Panc1 (cell line): ENCODE measurements around the gene DPYD. TPM values are rescaled to one million over a fixed set of nuclear protein-coding genes. Genes with fewer than 3 reads are reported as not detected.

Source experiments
- ATAC-seq: fragments of 200-7000 bp; cut with Tn5 transposase; 2 replicates; pipeline ENCODE4 v1.9.1; 2020; ENCODE audit warnings: mild to moderate bottlenecking, moderate library complexity
- BruUV-seq: library from RNA; stranded (reverse); fragments of 400-500 nt; replicated peaks from 2 replicates; lab custom pipeline; 2021; lab: Mats Ljungman, UMichigan
- CTCF ChIA-PET: fragments of 300-600 bp; sonication (Branson Sonifier 250); formaldehyde crosslinking; loops from one replicate; lab custom pipeline; 2022; ENCODE audit warnings: antibody characterized with exemption; lab: Charles Lee
- POLR2A ChIA-PET: fragments of 300-600 bp; sonication (Branson Sonifier 250); formaldehyde crosslinking; loops from one replicate; lab custom pipeline; 2022; ENCODE audit warnings: antibody characterized with exemption; lab: Charles Lee
- DNase-seq: peaks from one replicate; pipeline ENCODE4 v3.0.0-alpha.2; 2010; ENCODE audit warnings: low read depth, low spot score
- H3K27ac ChIP-seq: 2 replicates; pipeline ENCODE4 v1.5.1; 2011; ENCODE audit warnings: mild to moderate bottlenecking, low read length, inconsistent platforms
- H3K27me3 ChIP-seq: fragments of 200-500 bp; sonication (Bioruptor generic); 2 replicates; pipeline ENCODE4 v1.6.0; 2014; ENCODE audit warnings: low read length, inconsistent platforms; ENCODE audit not compliant: control insufficient read depth, insufficient read depth
- H3K36me3 ChIP-seq: fragments of 200-500 bp; sonication (Bioruptor generic); 2 replicates; pipeline ENCODE4 v1.5.1; 2014; ENCODE audit warnings: inconsistent platforms, mild to moderate bottlenecking, low read length, moderate library complexity; ENCODE audit not compliant: control insufficient read depth, insufficient read depth
- H3K4me1 ChIP-seq: 2 replicates; pipeline ENCODE4 v1.5.1; 2011; ENCODE audit warnings: inconsistent platforms, mild to moderate bottlenecking, low read length, moderate library complexity; ENCODE audit not compliant: control insufficient read depth, insufficient read depth
- H3K4me3 ChIP-seq, 2 experiments: 2 replicates each; pipeline ENCODE4 v1.5.1; 2011 to 2012; ENCODE audit warnings: low read depth in 2 of 2, low read length in 2 of 2, mild to moderate bottlenecking in 2 of 2, inconsistent platforms in 1 of 2, moderate library complexity in 1 of 2
- H3K9me3 ChIP-seq: fragments of 200-500 bp; sonication (Bioruptor generic); 2 replicates; pipeline ENCODE4 v1.5.1; 2014; ENCODE audit warnings: low read depth, mild to moderate bottlenecking, inconsistent platforms, low read length, moderate library complexity; ENCODE audit not compliant: control insufficient read depth, insufficient read depth
- CTCF ChIP-seq: fragments of 450-650 bp; IDR thresholded peaks from 2 replicates; pipeline ENCODE4 v1.5.1; 2017; ENCODE audit warnings: mild to moderate bottlenecking
- POLR2AphosphoS5 ChIP-seq: IDR thresholded peaks from 2 replicates; pipeline ENCODE4 v1.6.1; 2012; ENCODE audit warnings: mild to moderate bottlenecking, low read depth, low read length, moderate library complexity
- SIN3A ChIP-seq: IDR thresholded peaks from 2 replicates; pipeline ENCODE4 v1.6.1; 2012; ENCODE audit warnings: low read depth, mild to moderate bottlenecking, low read length, moderate library complexity, borderline replicate concordance; ENCODE audit not compliant: insufficient read depth
- TCF7L2 ChIP-seq: IDR thresholded peaks from 2 replicates; pipeline ENCODE4 v1.6.1; 2011; ENCODE audit warnings: mild to moderate bottlenecking, low read depth, low read length, inconsistent platforms
- in situ Hi-C: cut with HindIII; loops from 2 replicates; pipeline ENCODE4 v1.10.0; 2016; ENCODE audit warnings: low sequenced_read_pairs, low pct_unique_long_range_greater_than_20kb
- intact Hi-C: fragments of 100-400 bp; cut with micrococcal nuclease; formaldehyde crosslinking; loops from one replicate; pipeline ENCODE4 v1.10.0; 2022; ENCODE audit not compliant: unreplicated experiment
- total RNA-seq: library from RNA; stranded (reverse); gene quantifications from one replicate; pipeline ENCODE4 v1.2.1, GENCODE V29; 2021; ENCODE audit not compliant: unreplicated experiment
- TF ChIP-seq, protein P1 (sequence below), 2 experiments: IDR thresholded peaks; 2 replicates each; pipeline ENCODE4 v1.6.1; 2011 to 2012; ENCODE audit warnings: low read depth in 2 of 2, control low read depth in 1 of 2, low read length in 1 of 2, mild to moderate bottlenecking in 1 of 2, moderate library complexity in 1 of 2; ENCODE audit not compliant: insufficient read depth in 1 of 2

DPYD gene
- total RNA-seq, 1 experiment from 2014 or later: 2.0 TPM

DNA sequence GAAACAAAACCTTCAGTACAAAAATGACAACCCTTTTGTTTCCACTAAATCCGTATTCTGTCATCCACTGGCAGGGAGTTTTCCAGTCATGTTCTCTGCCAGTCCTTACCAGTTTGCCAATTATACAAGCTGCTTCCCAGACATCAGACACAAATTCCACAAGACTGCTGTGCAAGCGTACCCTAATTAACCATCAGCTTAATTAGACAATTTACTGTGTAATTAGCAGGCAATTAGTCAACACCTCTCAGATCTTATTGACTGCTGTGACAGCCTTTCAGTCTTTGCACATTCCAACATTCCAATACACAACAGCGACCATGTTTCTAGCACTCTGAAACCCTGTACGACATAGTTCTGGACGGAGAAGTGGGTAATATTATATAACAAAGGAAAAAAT, 420.1 kb downstream of the DPYD start:
- no TSS peak for BruUV-seq
- Histone ChIP-seq H3K9me3 (no peaks in the 10 kb centered on the region), H3K36me3 (no peaks in the 10 kb centered on the region), H3K4me1 (no peaks in the 10 kb centered on the region), H3K27me3 (no peaks in the 10 kb centered on the region), H3K4me3 (no peak overlapping the region), H3K27ac (no peak overlapping the region)
- intact Hi-C loops: no loop called here
- no peak for TF ChIP-seq POLR2AphosphoS5
- TF ChIP-seq CTCF: no peak
- no peak for TF ChIP-seq SIN3A
- TF ChIP-seq, protein P1, sequence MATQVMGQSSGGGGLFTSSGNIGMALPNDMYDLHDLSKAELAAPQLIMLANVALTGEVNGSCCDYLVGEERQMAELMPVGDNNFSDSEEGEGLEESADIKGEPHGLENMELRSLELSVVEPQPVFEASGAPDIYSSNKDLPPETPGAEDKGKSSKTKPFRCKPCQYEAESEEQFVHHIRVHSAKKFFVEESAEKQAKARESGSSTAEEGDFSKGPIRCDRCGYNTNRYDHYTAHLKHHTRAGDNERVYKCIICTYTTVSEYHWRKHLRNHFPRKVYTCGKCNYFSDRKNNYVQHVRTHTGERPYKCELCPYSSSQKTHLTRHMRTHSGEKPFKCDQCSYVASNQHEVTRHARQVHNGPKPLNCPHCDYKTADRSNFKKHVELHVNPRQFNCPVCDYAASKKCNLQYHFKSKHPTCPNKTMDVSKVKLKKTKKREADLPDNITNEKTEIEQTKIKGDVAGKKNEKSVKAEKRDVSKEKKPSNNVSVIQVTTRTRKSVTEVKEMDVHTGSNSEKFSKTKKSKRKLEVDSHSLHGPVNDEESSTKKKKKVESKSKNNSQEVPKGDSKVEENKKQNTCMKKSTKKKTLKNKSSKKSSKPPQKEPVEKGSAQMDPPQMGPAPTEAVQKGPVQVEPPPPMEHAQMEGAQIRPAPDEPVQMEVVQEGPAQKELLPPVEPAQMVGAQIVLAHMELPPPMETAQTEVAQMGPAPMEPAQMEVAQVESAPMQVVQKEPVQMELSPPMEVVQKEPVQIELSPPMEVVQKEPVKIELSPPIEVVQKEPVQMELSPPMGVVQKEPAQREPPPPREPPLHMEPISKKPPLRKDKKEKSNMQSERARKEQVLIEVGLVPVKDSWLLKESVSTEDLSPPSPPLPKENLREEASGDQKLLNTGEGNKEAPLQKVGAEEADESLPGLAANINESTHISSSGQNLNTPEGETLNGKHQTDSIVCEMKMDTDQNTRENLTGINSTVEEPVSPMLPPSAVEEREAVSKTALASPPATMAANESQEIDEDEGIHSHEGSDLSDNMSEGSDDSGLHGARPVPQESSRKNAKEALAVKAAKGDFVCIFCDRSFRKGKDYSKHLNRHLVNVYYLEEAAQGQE (IDR thresholded peaks at IDR 0.05; ENCODE audit: insufficient read depth in 1 of 2, low read depth in 2 of 2, low read length in 1 of 2): no peak
- TF ChIP-seq TCF7L2: no peak
- ChIA-PET POLR2A (no interaction called here), CTCF (no interaction called here)
- ATAC-seq (no peak), DNase-seq (no peak)
- in situ Hi-C loops: no loop called here

- no TSS peak for BruUV-seq
- DNase-seq: no peak
Observed at GRCh38 chr1:97499667-97500066, 421.2 kb downstream of the DPYD start.

More at GRCh38 chr1:97499667-97500066, 421.2 kb downstream of the DPYD start:
- in situ Hi-C loops (no loop called here), intact Hi-C loops (no loop called here)
- no peaks in the 10 kb centered on the region for H3K36me3 ChIP-seq
- TF ChIP-seq SIN3A (no peak), TCF7L2 (no peak), CTCF (no peak), POLR2AphosphoS5 (no peak)
- TF ChIP-seq, protein P1 (IDR thresholded peaks at IDR 0.05; ENCODE audit: insufficient read depth in 1 of 2, low read depth in 2 of 2, low read length in 1 of 2): no peak
- H3K27me3 ChIP-seq: no peaks in the 10 kb centered on the region
- H3K4me3 ChIP-seq: no peak overlapping the region
- H3K4me1 ChIP-seq: no peaks in the 10 kb centered on the region
- H3K9me3 ChIP-seq: no peaks in the 10 kb centered on the region
- no peak overlapping the region for H3K27ac ChIP-seq
- ATAC-seq: no peak
- ChIA-PET CTCF (no interaction called here), POLR2A (no interaction called here)
